Activated CD4-positive, alpha-beta T cell treated with anti-CD3 and anti-CD28 coated beads, Interleukin-2, amount 50 U/mL, for 4 hours (primary cell): ENCODE measurements around the gene MYO15A.

Source experiments
- DNase-seq, 2 experiments: peaks; one replicate each; pipeline ENCODE4 v3.0.0-alpha.2; 2020

Gene MYO15A

GRCh38 chr17:18159551-18160120 lies 51.1 kb downstream of the MYO15A start:
- no peak for DNase-seq

GRCh38 chr17:18160128-18160856 lies 51.7 kb downstream of the MYO15A start:
- DNase-seq = no peak

GRCh38 chr17:18161207-18162145 lies 52.9 kb downstream of the MYO15A start:
- DNase-seq = no peak

- DNase-seq = no peak
These were observed 55.0 kb downstream of the MYO15A start for GRCh38 chr17:18163547-18163946.

- no peak for DNase-seq
These were observed 58.3 kb downstream of the MYO15A start for GRCh38 chr17:18166894-18167293.

GRCh38 chr17:18167421-18167820 lies 58.9 kb downstream of the MYO15A start:
- no peak for DNase-seq

- DNase-seq = no peak
These were observed 64.1 kb downstream of the MYO15A start for GRCh38 chr17:18172531-18173278.

GRCh38 chr17:18173740-18174139 lies 65.2 kb downstream of the MYO15A start:
- DNase-seq = no peak

GRCh38 chr17:18176176-18176575 lies 67.6 kb downstream of the MYO15A start:
- no peak for DNase-seq

GRCh38 chr17:18177133-18177532 lies 68.6 kb downstream of the MYO15A start:
- DNase-seq = no peak

- no peak for DNase-seq
These were observed 69.2 kb downstream of the MYO15A start for GRCh38 chr17:18177722-18178121.

- DNase-seq = no peak
These were observed 70.6 kb downstream of the MYO15A start for GRCh38 chr17:18179196-18179595.

- DNase-seq = no peak
These were observed 71.2 kb downstream of the MYO15A start for GRCh38 chr17:18179804-18180203.

- DNase-seq = no peak
These were observed 72.8 kb downstream of the MYO15A start for GRCh38 chr17:18181358-18181757.

GRCh38 chr17:18182110-18182977 lies 73.8 kb downstream of the MYO15A start:
- DNase-seq = no peak

GRCh38 chr17:18182978-18183333 lies 74.4 kb downstream of the MYO15A start:
- peak; percentile 75 to 78 for DNase-seq

- DNase-seq = peak; percentile 93 to 95
These were observed 75.0 kb downstream of the MYO15A start, which contains the start of gene ALKBH5 for GRCh38 chr17:18183334-18184142. TSS of gene ALKBH5 (plus strand) at chr17:18183828. CDS start at chr17:18184244, 416 bp downstream.

- DNase-seq = peak; percentile 70 to 75
These were observed 75.8 kb downstream of the MYO15A start for GRCh38 chr17:18184143-18185031.

- DNase-seq = no peak
These were observed 76.8 kb downstream of the MYO15A start for GRCh38 chr17:18185391-18185790.
